ENCODE results near the gene HPSE.

DNA sequence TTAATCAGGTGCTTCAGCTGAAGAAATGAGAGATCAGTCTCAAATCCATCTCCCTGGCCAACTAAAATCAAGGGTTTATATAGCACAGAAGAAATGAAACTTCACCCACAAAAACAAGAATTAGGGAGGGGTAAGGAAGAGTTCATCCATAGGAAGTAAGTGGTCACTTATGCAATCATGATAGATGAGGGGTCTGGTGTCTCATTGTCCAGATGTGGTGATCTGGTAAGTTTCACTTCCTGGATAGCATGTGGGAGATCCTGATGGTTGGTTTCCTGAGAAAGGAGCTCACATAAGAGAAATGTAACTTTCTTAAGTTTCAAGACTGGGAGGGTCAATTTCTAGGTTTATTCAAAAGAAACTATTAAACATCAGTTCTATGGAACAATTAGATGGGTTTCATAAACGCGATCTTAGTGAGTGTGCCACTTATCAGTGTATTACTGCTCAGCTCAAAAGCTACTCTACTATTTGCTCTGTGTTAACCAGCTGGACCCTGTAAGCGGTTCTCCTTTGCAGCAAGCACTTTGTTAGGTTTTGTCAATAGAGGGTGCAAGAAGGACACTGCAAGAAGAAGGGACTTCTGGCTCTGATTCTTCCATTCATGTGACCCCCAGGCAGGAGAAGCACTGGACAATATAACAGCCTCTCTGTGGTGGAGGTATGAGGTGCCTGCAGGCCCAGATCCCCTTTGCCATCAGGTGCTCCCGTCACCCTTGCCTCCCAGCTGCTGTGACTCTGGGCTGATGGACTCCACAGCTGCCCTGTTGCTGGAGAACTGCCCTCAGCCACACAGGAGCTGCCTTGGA is 35.4 kb upstream of the HPSE start:
- TF ChIP-seq, protein P1, sequence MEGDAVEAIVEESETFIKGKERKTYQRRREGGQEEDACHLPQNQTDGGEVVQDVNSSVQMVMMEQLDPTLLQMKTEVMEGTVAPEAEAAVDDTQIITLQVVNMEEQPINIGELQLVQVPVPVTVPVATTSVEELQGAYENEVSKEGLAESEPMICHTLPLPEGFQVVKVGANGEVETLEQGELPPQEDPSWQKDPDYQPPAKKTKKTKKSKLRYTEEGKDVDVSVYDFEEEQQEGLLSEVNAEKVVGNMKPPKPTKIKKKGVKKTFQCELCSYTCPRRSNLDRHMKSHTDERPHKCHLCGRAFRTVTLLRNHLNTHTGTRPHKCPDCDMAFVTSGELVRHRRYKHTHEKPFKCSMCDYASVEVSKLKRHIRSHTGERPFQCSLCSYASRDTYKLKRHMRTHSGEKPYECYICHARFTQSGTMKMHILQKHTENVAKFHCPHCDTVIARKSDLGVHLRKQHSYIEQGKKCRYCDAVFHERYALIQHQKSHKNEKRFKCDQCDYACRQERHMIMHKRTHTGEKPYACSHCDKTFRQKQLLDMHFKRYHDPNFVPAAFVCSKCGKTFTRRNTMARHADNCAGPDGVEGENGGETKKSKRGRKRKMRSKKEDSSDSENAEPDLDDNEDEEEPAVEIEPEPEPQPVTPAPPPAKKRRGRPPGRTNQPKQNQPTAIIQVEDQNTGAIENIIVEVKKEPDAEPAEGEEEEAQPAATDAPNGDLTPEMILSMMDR (IDR thresholded peaks at IDR 0.05) = no peak
- no peak for TF ChIP-seq POLR2A (IDR thresholded peaks at IDR 0.05)
- TF ChIP-seq POLR2AphosphoS5 (IDR thresholded peaks at IDR 0.05) = no peak
